ENCODE data around the gene PVALB.

GRCh38 chr22:36762687-36763260 is 54.1 kb downstream of the PVALB start:
- TF ChIP-seq CTCF (IDR thresholded peaks at IDR 0.05): no peak
- TF ChIP-seq ZFX (IDR thresholded peaks at IDR 0.05; ENCODE audit: borderline replicate concordance): no peak

Measured in 22Rv1 (cell line).